ENCODE data around the gene SFRP5. TPM values are rescaled to one million over a fixed set of nuclear protein-coding genes. Genes with fewer than 3 reads are reported as not detected.

Gene SFRP5
- total and polyA plus RNA-seq, 2 of the 13 experiments (the other 11 are each of a cell fraction or from before 2014, with no cell fraction given): 0.32 to 1.7 TPM

GRCh38 chr10:97814996-97815395 is 43.2 kb upstream of the SFRP5 start:
- POLR2A ChIA-PET: no interaction called here
- Histone ChIP-seq H3K9me3 (ENCODE audit: low read length) (no peaks in the 10 kb centered on the region), H3K27ac (ENCODE audit: extremely low read length, insufficient read depth, low read length) (no peak overlapping the region), H3K79me2 (ENCODE audit: insufficient read depth, low read length) (no peaks in the 10 kb centered on the region), H2AFZ (ENCODE audit: low read length) (no peak overlapping the region), H4K20me1 (ENCODE audit: insufficient read depth, low read length) (no peaks in the 10 kb centered on the region), H3K36me3 (replicated peaks in 1 of 2; ENCODE audit: control insufficient read depth in 1 of 2, insufficient read depth in 2 of 2, low read length in 2 of 2) (no peaks in the 10 kb centered on the region), H3K4me1 (ENCODE audit: insufficient read depth, low read length) (peaks cover 13% of the 10 kb centered on the region), H3K27me3 (ENCODE audit: control insufficient read depth in 1 of 2, insufficient read depth in 2 of 2, low read length in 2 of 2) (peaks cover 5 to 32% of the 10 kb centered on the region in 2 experiments), H3K4me2 (ENCODE audit: low read depth, low read length) (no peak overlapping the region), H3K9ac (ENCODE audit: insufficient read depth, low read depth, low read length) (no peak overlapping the region), H3K4me3 (replicated peaks in 1 of 3; ENCODE audit: insufficient read depth in 1 of 3, low read depth in 2 of 3, low read length in 3 of 3) (no peak overlapping the region)
- DNase-seq (ENCODE audit: low spot score): no peak
- intact Hi-C loops (cut with micrococcal nuclease; ENCODE audit: unreplicated experiment) (no loop called here), in situ Hi-C loops (cut with HindIII; ENCODE audit: extremely low pct_ligation_motif_present, low pct_unique_long_range_greater_than_20kb) (no loop called here)
- no peak for FAIRE-seq
- CTCF ChIA-PET (ENCODE audit: low intra/inter-chr PET ratio, low total read pairs): no interaction called here
- WGBS (ENCODE audit: low lambda C conversion rate): 39% methylated on average over 3 of the region's 5 CpGs
- no peak for TF ChIP-seq ZSCAN25 (CRISPR knock-in tag; IDR thresholded peaks at IDR 0.05)
- TF ChIP-seq, protein P1, sequence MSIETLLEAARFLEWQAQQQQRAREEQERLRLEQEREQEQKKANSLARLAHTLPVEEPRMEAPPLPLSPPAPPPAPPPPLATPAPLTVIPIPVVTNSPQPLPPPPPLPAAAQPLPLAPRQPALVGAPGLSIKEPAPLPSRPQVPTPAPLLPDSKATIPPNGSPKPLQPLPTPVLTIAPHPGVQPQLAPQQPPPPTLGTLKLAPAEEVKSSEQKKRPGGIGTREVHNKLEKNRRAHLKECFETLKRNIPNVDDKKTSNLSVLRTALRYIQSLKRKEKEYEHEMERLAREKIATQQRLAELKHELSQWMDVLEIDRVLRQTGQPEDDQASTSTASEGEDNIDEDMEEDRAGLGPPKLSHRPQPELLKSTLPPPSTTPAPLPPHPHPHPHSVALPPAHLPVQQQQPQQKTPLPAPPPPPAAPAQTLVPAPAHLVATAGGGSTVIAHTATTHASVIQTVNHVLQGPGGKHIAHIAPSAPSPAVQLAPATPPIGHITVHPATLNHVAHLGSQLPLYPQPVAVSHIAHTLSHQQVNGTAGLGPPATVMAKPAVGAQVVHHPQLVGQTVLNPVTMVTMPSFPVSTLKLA (IDR thresholded peaks at IDR 0.05): peak; percentile 45
- no TSS peak for BruUV-seq (replicated peaks)
- no peak for ATAC-seq

DNA sequence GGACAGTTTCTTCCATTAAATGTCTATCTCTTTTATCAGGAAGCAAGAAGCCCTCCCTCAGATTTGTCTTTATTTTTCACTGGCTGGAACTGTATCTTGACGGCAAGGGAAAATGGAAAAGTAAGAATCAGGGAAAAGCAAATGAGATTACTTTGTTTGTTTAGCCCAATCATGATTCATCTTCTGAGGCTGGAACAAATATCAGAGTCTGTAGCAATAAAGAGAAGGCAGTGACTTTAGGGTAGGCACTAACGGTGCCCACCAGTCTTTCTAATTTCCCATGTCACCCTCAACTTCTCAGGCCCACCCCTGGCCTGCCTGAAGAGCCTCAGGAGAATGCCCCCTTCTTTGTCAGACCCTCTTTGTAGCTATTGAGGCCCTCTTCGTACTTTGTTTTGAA is 41.5 kb upstream of the SFRP5 start:
- 22% methylated on average over 3 of the region's 3 CpGs for WGBS (ENCODE audit: low lambda C conversion rate)
- intact Hi-C loops (cut with micrococcal nuclease; ENCODE audit: unreplicated experiment) (no loop called here), in situ Hi-C loops (cut with HindIII; ENCODE audit: extremely low pct_ligation_motif_present, low pct_unique_long_range_greater_than_20kb) (no loop called here)
- ATAC-seq: no peak
- BruUV-seq (replicated peaks): no TSS peak
- ChIA-PET POLR2A (no interaction called here), CTCF (ENCODE audit: low intra/inter-chr PET ratio, low total read pairs) (no interaction called here)
- Histone ChIP-seq H3K4me1 (ENCODE audit: insufficient read depth, low read length) (peaks cover 13% of the 10 kb centered on the region), H3K79me2 (ENCODE audit: insufficient read depth, low read length) (no peaks in the 10 kb centered on the region), H3K4me2 (ENCODE audit: low read depth, low read length) (peak overlapping the region; percentile 33; the same call in 1 of the 2 replicates), H3K9me3 (ENCODE audit: low read length) (no peaks in the 10 kb centered on the region), H3K36me3 (replicated peaks in 1 of 2; ENCODE audit: control insufficient read depth in 1 of 2, insufficient read depth in 2 of 2, low read length in 2 of 2) (no peaks in the 10 kb centered on the region), H3K9ac (ENCODE audit: insufficient read depth, low read depth, low read length) (no peak overlapping the region), H3K4me3 (replicated peaks in 1 of 3; ENCODE audit: insufficient read depth in 1 of 3, low read depth in 2 of 3, low read length in 3 of 3) (no peak overlapping the region), H3K27me3 (ENCODE audit: control insufficient read depth in 1 of 2, insufficient read depth in 2 of 2, low read length in 2 of 2) (peaks cover 5 to 25% of the 10 kb centered on the region in 2 experiments), H2AFZ (ENCODE audit: low read length) (no peak overlapping the region), H3K27ac (ENCODE audit: extremely low read length, insufficient read depth, low read length) (no peak overlapping the region), H4K20me1 (ENCODE audit: insufficient read depth, low read length) (no peaks in the 10 kb centered on the region)
- no peak for FAIRE-seq
- no peak for TF ChIP-seq TEAD3 (CRISPR knock-in tag; optimal IDR thresholded peaks at IDR 0.05; ENCODE audit: borderline replicate concordance)
- TF ChIP-seq ZNF879 (CRISPR knock-in tag; IDR thresholded peaks at IDR 0.05): no peak
- TF ChIP-seq, protein P2, sequence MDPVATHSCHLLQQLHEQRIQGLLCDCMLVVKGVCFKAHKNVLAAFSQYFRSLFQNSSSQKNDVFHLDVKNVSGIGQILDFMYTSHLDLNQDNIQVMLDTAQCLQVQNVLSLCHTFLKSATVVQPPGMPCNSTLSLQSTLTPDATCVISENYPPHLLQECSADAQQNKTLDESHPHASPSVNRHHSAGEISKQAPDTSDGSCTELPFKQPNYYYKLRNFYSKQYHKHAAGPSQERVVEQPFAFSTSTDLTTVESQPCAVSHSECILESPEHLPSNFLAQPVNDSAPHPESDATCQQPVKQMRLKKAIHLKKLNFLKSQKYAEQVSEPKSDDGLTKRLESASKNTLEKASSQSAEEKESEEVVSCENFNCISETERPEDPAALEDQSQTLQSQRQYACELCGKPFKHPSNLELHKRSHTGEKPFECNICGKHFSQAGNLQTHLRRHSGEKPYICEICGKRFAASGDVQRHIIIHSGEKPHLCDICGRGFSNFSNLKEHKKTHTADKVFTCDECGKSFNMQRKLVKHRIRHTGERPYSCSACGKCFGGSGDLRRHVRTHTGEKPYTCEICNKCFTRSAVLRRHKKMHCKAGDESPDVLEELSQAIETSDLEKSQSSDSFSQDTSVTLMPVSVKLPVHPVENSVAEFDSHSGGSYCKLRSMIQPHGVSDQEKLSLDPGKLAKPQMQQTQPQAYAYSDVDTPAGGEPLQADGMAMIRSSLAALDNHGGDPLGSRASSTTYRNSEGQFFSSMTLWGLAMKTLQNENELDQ (CRISPR knock-in tag; IDR thresholded peaks at IDR 0.05; ENCODE audit: borderline replicate concordance): no peak
- no peak for TF ChIP-seq REPIN1 (CRISPR knock-in tag; IDR thresholded peaks at IDR 0.05; ENCODE audit: borderline replicate concordance, low read depth)
- TF ChIP-seq SIN3A (IDR thresholded peaks at IDR 0.05; ENCODE audit: borderline replicate concordance, low read depth, low read length): no peak
- no peak for TF ChIP-seq EHMT2 (IDR thresholded peaks at IDR 0.05; ENCODE audit: borderline replicate concordance, low read depth, low read length)
- TF ChIP-seq ZNF44 (CRISPR knock-in tag; IDR thresholded peaks at IDR 0.05): no peak
- no peak for TF ChIP-seq SKI (IDR thresholded peaks at IDR 0.05; ENCODE audit: partially characterized antibody)
- TF ChIP-seq STAG1 (CRISPR knock-in tag; IDR thresholded peaks at IDR 0.05): no peak
- no peak for TF ChIP-seq HOXA9 (CRISPR knock-in tag; IDR thresholded peaks at IDR 0.05; ENCODE audit: borderline replicate concordance)
- no peak for DNase-seq (ENCODE audit: low spot score)
